RWPE2 (cell line): ENCODE results near the gene SAV1.

Experiments used
- ATAC-seq: fragments of 200-7000 bp; cut with Tn5 transposase; 3 replicates; pipeline ENCODE4 v1.9.1; 2021; ENCODE audit warnings: low read depth
- DNase-seq: peaks from one replicate; pipeline ENCODE4 v3.0.0-alpha.2; 2020; ENCODE audit warnings: low spot score
- H3K27ac ChIP-seq: fragments of 450-650 bp; 2 replicates; pipeline ENCODE4 v1.5.1; 2017; ENCODE audit warnings: mild to moderate bottlenecking; ENCODE audit not compliant: poor library complexity, severe bottlenecking
- H3K27me3 ChIP-seq: fragments of 250-450 bp; sonication (Bioruptor Pico); 2 replicates; pipeline ENCODE4 v1.5.1; 2021; ENCODE audit warnings: mild to moderate bottlenecking, moderate library complexity; ENCODE audit not compliant: insufficient read depth, poor library complexity, severe bottlenecking
- H3K36me3 ChIP-seq: fragments of 250-450 bp; sonication (Bioruptor Pico); 2 replicates; pipeline ENCODE4 v1.5.1; 2020; ENCODE audit warnings: low read depth, mild to moderate bottlenecking, moderate library complexity
- H3K4me1 ChIP-seq: fragments of 250-450 bp; sonication (Bioruptor Pico); 2 replicates; pipeline ENCODE4 v1.5.1; 2021; ENCODE audit warnings: mild to moderate bottlenecking, moderate library complexity; ENCODE audit not compliant: insufficient read depth, poor library complexity, severe bottlenecking
- H3K4me3 ChIP-seq: fragments of 250-450 bp; sonication (Bioruptor Pico); 2 replicates; pipeline ENCODE4 v1.5.1; 2021; ENCODE audit warnings: mild to moderate bottlenecking, moderate library complexity; ENCODE audit not compliant: severe bottlenecking
- H3K9me3 ChIP-seq: fragments of 250-450 bp; sonication (Bioruptor Pico); 2 replicates; pipeline ENCODE4 v1.5.1; 2021; ENCODE audit warnings: mild to moderate bottlenecking, moderate library complexity; ENCODE audit not compliant: severe bottlenecking
- CTCF ChIP-seq: fragments of 450-650 bp; IDR thresholded peaks from one replicate; pipeline ENCODE4 v1.5.1; 2017; ENCODE audit warnings: mild to moderate bottlenecking, moderate library complexity; ENCODE audit not compliant: poor library complexity, severe bottlenecking

SAV1 gene

GRCh38 chr14:50620341-50620740 lies 47.8 kb downstream of the SAV1 start:
- Histone ChIP-seq H3K9me3 (no peaks in the 10 kb centered on the region), H3K36me3 (no peaks in the 10 kb centered on the region), H3K27me3 (no peaks in the 10 kb centered on the region), H3K4me3 (no peak overlapping the region), H3K4me1 (peaks cover 9% of the 10 kb centered on the region), H3K27ac (no peak overlapping the region)
- ATAC-seq (peak; percentile 61), DNase-seq (no peak)
- no peak for TF ChIP-seq CTCF

GRCh38 chr14:50619569-50620141 lies 48.5 kb downstream of the SAV1 start:
- H3K4me1 ChIP-seq: peaks cover 9% of the 10 kb centered on the region
- H3K27me3 ChIP-seq: no peaks in the 10 kb centered on the region
- no peak overlapping the region for H3K27ac ChIP-seq
- peak; percentile 88 for TF ChIP-seq CTCF
- ATAC-seq (peak; percentile 79), DNase-seq (no peak)
- H3K4me3 ChIP-seq: no peak overlapping the region
- no peaks in the 10 kb centered on the region for H3K36me3 ChIP-seq
- no peaks in the 10 kb centered on the region for H3K9me3 ChIP-seq

GRCh38 chr14:50616275-50616674 lies 51.8 kb downstream of the SAV1 start:
- DNase-seq (no peak), ATAC-seq (no peak)
- no peaks in the 10 kb centered on the region for H3K36me3 ChIP-seq
- H3K4me1 ChIP-seq: peaks cover 9% of the 10 kb centered on the region
- H3K4me3 ChIP-seq: no peak overlapping the region
- no peak for TF ChIP-seq CTCF
- H3K27me3 ChIP-seq: no peaks in the 10 kb centered on the region
- H3K27ac ChIP-seq: no peak overlapping the region
- no peaks in the 10 kb centered on the region for H3K9me3 ChIP-seq

- DNase-seq: no peak
- H3K27ac ChIP-seq: no peak overlapping the region
- H3K27me3 ChIP-seq: no peaks in the 10 kb centered on the region
- no peaks in the 10 kb centered on the region for H3K36me3 ChIP-seq
- H3K9me3 ChIP-seq: no peaks in the 10 kb centered on the region
- no peak overlapping the region for H3K4me3 ChIP-seq
- no peak for ATAC-seq
- peaks cover 7% of the 10 kb centered on the region for H3K4me1 ChIP-seq
- TF ChIP-seq CTCF: no peak
Measured at GRCh38 chr14:50615552-50615951, 52.6 kb downstream of the SAV1 start.

GRCh38 chr14:50615056-50615455 lies 53.0 kb downstream of the SAV1 start:
- DNase-seq: no peak
- H3K4me1 ChIP-seq: peaks cover 2% of the 10 kb centered on the region
- no peak overlapping the region for H3K4me3 ChIP-seq
- no peaks in the 10 kb centered on the region for H3K27me3 ChIP-seq
- TF ChIP-seq CTCF: no peak
- H3K9me3 ChIP-seq: no peaks in the 10 kb centered on the region
- H3K36me3 ChIP-seq: no peaks in the 10 kb centered on the region
- no peak for ATAC-seq
- no peak overlapping the region for H3K27ac ChIP-seq
